Measurements from ENCODE around the gene RNASEH2B.

DNA sequence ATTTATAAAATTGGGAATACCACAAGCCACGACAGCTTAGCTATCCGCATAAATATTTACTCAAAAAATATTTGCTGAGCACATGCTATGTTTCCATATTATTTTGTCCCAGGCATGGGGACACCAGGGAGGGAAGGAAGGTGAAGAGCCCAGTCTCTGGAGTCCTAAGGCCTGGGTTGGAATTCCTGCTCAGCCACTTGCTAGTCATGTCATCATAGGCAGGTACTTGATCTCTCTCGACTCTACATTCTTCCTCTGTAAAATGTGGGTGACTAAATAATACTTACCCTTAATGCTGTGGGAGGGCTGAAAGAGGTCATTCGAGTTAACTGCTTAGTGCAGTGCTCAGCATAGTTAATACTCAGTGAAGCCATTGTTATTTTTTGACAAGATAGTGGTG lies 4.3 kb upstream of the RNASEH2B start:
- TF ChIP-seq POLR2AphosphoS5 (IDR thresholded peaks at IDR 0.05): no peak
- TF ChIP-seq, protein P1, sequence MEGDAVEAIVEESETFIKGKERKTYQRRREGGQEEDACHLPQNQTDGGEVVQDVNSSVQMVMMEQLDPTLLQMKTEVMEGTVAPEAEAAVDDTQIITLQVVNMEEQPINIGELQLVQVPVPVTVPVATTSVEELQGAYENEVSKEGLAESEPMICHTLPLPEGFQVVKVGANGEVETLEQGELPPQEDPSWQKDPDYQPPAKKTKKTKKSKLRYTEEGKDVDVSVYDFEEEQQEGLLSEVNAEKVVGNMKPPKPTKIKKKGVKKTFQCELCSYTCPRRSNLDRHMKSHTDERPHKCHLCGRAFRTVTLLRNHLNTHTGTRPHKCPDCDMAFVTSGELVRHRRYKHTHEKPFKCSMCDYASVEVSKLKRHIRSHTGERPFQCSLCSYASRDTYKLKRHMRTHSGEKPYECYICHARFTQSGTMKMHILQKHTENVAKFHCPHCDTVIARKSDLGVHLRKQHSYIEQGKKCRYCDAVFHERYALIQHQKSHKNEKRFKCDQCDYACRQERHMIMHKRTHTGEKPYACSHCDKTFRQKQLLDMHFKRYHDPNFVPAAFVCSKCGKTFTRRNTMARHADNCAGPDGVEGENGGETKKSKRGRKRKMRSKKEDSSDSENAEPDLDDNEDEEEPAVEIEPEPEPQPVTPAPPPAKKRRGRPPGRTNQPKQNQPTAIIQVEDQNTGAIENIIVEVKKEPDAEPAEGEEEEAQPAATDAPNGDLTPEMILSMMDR (IDR thresholded peaks at IDR 0.05): no peak

All from breast epithelium (tissue), 3 donors.